Measurements from ENCODE around the gene FCN1.

- TF ChIP-seq EP300 (IDR thresholded peaks at IDR 0.05; ENCODE audit: low read depth) (no peak), POLR2A (IDR thresholded peaks at IDR 0.05) (no peak), POLR2AphosphoS5 (IDR thresholded peaks at IDR 0.05) (no peak)
- TF ChIP-seq, protein P1, sequence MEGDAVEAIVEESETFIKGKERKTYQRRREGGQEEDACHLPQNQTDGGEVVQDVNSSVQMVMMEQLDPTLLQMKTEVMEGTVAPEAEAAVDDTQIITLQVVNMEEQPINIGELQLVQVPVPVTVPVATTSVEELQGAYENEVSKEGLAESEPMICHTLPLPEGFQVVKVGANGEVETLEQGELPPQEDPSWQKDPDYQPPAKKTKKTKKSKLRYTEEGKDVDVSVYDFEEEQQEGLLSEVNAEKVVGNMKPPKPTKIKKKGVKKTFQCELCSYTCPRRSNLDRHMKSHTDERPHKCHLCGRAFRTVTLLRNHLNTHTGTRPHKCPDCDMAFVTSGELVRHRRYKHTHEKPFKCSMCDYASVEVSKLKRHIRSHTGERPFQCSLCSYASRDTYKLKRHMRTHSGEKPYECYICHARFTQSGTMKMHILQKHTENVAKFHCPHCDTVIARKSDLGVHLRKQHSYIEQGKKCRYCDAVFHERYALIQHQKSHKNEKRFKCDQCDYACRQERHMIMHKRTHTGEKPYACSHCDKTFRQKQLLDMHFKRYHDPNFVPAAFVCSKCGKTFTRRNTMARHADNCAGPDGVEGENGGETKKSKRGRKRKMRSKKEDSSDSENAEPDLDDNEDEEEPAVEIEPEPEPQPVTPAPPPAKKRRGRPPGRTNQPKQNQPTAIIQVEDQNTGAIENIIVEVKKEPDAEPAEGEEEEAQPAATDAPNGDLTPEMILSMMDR (IDR thresholded peaks at IDR 0.05), result no peak
Measured at GRCh38 chr9:134933076-134933659, 15.5 kb upstream of the FCN1 start.
